Subcutaneous adipose tissue (tissue), 4 donors: Measurements from ENCODE around the gene R3HDM1. TPM values are rescaled to one million over a fixed set of nuclear protein-coding genes. Genes with fewer than 3 reads are reported as not detected.

Experiments used
- CTCF ChIP-seq: fragments of 450-650 bp; IDR thresholded peaks from one replicate; pipeline ENCODE4 v1.5.1; 2016; ENCODE audit warnings: low read depth, mild to moderate bottlenecking, control low read depth, antibody characterized with exemption, moderate library complexity
- total RNA-seq, 4 donors: library from RNA; depleted of rRNA; stranded (reverse); fragments of >200 nt; gene quantifications; one replicate each; pipeline ENCODE4 v1.1.0, GENCODE V29; 2016

R3HDM1 gene
- total RNA-seq, 4 donors from 2014 or later: 12.3 to 23.0 (median 18.1) TPM

- TF ChIP-seq CTCF: no peak
Observed at GRCh38 chr2:135732561-135732960, 201.3 kb downstream of the R3HDM1 start.

DNA sequence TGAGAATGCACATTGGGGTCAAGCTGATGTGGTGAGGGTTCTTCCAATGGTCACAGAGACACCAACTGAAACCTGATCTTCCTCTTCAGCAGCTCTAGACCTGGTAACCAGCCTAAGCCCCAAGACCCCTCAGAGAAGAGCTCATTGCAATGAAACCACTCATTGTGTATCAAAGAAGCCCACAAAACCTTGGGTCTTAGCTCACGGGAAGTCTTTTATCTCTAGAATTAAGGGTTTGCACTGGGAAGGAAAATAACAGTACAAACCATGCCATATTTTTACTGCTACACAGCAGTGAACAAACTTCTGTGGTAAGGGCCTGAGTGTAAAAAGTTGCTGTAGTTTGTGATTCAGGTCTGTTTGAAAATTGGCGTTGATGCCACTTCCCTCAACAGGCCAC, 201.8 kb downstream of the R3HDM1 start:
- no peak for TF ChIP-seq CTCF

- no peak for TF ChIP-seq CTCF
Observed at GRCh38 chr2:135736546-135736945, 205.3 kb downstream of the R3HDM1 start.

- TF ChIP-seq CTCF: no peak
Observed at GRCh38 chr2:135740206-135740605, 208.9 kb downstream of the R3HDM1 start.

DNA sequence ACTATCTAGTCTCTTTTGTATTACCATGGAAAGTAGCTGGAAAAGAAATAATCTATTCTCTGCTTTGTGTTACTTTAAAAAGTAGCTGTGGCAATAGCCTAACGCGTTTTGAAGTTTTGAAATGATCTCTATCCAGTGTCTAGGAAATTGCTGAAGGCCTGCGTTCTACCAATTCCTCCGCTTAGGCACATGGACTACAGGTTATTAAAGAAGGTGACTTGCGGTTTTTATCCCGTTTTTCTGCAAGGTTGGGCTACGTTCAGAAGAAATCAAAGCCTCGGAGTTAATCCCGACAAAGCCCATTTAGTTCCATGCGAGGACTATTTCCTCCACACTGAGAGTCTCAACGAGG, 209.7 kb downstream of the R3HDM1 start:
- no peak for TF ChIP-seq CTCF

DNA sequence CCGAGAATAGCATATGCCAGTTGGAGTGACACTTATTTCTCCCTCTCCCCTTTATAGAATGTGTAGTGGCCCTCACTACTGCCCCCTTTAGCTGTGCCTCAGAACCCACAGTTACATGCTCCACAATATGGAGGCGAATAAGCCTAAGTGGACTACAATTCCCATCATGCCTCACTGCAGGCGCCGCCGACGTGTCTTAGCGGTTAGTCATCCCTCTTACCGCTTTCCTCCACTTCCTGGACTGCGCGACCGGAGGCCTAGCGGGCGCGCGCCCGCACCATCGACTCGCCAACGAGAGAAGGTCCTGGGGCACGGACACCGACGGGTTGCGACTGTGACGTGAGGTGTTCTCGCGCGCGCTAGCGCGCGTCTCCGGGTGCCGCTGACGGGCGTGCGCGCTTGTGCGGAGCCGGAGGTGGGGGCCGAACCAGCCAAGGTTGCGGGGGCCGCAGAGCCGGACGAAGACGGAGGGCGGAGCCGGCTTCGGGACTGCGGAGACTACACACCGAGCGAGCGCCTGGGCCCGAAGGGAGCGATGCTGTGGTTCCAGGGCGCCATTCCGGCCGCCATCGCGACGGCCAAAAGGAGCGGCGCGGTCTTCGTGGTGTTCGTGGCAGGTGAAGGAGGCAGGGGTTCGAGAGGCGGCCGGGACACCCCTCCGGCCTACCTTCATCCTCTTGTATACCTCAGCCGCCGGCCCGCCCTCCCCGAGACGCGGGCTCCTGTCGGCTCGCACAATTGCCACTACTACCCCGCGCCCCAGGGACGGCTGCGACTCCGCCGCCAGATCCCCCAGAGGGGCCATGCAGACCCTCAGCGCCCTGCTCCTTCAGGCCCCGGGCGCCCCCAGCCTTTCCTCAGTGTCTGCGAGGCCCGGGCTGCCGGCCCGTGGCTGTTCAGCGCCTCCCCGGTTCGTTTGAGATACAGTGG, 210.4 kb downstream of the R3HDM1 start, which contains the start of gene UBXN4:
Gene UBXN4 (plus strand): TSS at position 461 of the 930 bp plus-strand sequence. CDS start 75 bp downstream, at position 536.
- TF ChIP-seq CTCF: no peak

DNA sequence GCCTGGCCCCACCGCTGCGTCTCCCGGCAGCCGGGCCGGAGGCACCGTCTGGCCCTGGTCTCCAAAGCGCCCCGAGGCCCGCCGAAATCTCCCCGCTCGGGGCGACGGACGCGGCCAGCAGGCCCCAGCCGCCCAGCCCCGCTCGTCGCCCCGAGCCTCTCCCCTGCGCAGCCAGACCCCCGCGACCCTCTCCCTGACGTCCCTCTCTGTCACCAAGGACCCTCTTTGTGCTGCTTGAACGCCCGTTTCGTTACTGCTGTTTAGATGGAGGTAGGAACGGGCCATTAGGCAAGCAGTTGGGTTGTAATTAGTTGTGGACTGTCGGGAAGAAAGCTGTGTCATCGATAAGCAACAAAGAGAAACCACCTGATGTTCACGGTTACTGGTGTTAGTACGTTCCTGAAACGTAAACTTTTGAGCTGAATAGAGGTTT, 211.1 kb downstream of the R3HDM1 start:
- TF ChIP-seq CTCF: no peak
